Right ventricle myocardium superior (tissue), 1 donor: ENCODE measurements around the gene ABHD13. TPM values are rescaled to one million over a fixed set of nuclear protein-coding genes. Genes with fewer than 3 reads are reported as not detected.

Source experiments
- ATAC-seq: fragments of 200-7000 bp; cut with Tn5 transposase; one replicate; pipeline ENCODE4 v1.9.1; 2020; ENCODE audit warnings: mild to moderate bottlenecking; ENCODE audit not compliant: poor library complexity
- DNase-seq: peaks from one replicate; pipeline ENCODE4 v3.0.0-alpha.2; 2020
- intact Hi-C: fragments of 100-400 bp; cut with DNase I; formaldehyde crosslinking; loops from one replicate; pipeline ENCODE4 v1.11.2; 2022
- long read RNA-seq: library from polyadenylated mRNA; unstranded; transcript quantifications from one replicate; pipeline ENCODE4 v2.0.0, GENCODE V29; 2021
- total RNA-seq: library from RNA; stranded (reverse); fragmentation: NEBNext Ultra II Directional; extraction: Animal tissue kit (Norgen Biotek cat#: 25700); gene quantifications from one replicate; pipeline ENCODE4 v1.2.1, GENCODE V29; 2021
- donor health status: DM: no; HTN: yes; CAD: no; lungs with severe emphysema.

ABHD13 gene
- total RNA-seq, result 4.7 TPM
- long read RNA-seq, full-length matches to known transcripts, result 15 of 18 reads
- long read RNA-seq, partial matches to known transcripts, result 0 of 18 reads
- long read RNA-seq, other reads (novel, unspliced or antisense), result 3 of 18 reads

DNA sequence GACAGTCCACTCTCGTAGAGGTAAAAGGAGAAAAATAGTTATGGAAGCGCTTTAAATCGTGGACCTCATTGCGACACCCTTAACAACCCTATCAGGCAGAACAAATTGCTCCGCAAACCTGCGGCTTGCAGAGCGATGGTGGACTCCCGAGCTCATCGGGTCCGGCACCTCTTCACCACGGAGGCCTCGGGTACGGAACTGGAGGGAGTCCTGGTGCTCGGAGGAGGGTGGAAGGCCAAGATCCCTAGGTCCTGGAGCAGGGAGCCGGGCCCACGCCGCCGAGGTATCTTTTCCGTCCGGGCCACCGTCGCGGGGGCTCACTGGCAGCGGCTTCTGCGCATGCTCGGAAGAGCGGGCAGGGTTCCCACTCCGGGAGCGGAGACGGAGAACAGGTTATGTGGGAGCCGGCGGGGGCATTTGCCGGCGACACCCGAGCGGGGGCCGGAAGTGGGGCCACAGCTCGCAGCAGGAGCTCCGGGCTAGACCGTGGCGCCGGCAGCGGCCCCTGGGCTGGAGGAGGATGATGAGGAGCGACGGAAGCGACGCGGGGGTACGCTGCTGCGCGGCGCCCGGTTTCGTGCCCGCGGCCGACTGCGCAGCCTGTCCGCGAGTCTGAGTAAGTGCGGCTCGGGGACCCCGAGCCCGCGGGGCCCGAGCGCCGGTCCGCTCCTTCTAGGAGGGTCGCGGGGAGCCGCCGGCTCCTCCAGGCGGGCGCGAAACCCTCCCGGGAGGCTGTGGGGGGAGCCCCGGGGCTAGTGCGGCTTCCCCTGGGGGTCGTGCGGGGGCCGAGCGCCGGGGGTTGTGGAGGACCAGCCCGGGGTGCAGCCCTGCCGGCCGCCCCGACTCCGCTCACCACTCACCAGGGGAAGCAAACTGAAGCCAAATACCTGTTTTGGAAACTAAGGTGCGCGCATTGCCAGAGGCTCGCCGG, at the start of gene ABHD13:
TSS of gene ABHD13 (plus strand) at position 349 of the 931 bp plus-strand sequence. CDS start 10,827 bp downstream, outside the sequence.
- DNase-seq, result peak; percentile 94
- peak; percentile 95 for ATAC-seq
- intact Hi-C loops, result no loop called here

DNA sequence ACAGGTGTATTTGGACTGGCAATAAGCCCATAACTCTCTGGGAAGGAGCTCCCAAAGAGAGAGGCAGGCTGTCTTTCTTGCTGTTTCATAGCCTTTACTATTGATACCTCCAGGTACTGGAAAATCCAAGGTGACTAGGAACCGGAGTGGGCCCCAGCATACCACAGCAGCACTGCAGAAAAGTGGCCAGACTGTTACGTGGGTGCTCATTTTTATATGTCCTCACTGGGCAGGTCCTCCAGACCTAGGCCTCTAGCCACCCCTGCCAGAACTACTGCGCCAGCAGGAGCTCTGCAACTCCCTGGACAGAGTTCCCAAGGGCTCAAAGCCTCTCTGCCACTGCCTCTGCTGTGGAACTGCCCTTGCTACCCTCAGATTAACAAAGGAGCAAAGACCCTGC, 49.3 kb upstream of the ABHD13 start:
- no peak for DNase-seq
- intact Hi-C loops, result no loop called here
- no peak for ATAC-seq

DNA sequence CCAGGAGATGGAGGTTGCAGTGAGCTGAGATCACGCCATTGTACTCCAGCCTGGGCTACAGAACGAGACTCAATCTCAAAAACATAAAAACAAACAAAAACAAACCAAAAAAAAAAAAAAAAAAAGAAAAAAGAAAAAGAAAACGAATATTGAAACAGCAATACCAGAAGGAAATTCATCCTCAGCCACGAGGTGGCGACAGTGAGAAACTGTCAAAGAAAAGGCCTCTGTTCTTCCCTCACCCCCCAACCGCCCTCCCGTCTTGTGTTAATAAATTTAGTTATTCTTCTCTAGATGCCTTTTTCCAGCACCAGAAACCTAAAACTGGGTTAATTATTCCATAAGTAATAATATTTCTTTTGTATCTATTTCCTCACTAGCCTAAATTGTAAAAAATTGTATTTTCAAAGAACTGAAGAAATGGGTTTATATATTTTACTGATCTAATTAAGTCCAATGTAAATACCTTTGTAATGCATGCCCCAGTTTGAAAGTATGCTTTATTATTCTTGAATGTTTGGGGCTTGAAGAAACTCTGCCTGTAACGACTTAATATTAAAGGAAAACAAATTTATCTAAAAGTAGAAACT, 41.4 kb upstream of the ABHD13 start:
- DNase-seq (no peak), ATAC-seq (no peak)
- intact Hi-C loops, result no loop called here

DNA sequence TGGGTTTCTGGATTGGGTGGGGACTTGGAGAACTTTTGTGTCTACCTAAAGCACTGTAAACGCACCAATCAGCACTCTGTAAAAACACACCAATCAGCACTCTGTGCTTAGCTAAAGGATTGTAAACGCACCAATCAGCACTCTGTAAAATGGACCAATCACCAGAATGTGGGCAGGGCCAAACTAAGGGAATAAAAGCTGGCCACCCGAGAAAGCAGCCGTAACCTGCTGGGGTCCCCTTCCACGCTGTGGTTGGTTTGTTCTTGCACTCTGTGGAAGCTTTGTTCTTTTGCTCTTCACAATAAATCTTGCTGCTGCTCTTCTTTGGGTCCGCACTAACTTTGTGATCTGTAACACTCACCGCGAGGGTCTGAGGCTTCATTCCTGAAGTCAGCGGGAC, 40.1 kb upstream of the ABHD13 start:
- ATAC-seq (no peak), DNase-seq (no peak)
- intact Hi-C loops, result no loop called here

DNA sequence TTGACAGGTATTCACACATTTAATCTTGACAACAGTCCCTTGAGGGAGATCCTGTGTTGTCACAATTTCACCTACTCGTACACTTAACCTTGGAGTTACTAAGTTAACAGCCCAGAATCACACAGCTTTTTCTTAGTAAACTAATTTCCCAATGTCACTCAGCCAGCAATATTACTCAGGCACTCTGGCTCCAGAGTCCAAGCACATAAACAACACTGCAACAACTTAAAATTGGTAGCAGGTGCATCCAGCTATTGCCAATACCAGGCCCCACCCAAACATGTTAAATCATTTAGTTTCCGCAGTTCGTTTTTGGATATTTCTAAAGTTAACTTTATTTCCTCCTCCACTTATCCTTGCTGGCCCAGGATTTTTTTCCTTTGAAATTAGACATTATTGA, 35.5 kb upstream of the ABHD13 start:
- no peak for ATAC-seq
- DNase-seq, result no peak
- intact Hi-C loops, result no loop called here

DNA sequence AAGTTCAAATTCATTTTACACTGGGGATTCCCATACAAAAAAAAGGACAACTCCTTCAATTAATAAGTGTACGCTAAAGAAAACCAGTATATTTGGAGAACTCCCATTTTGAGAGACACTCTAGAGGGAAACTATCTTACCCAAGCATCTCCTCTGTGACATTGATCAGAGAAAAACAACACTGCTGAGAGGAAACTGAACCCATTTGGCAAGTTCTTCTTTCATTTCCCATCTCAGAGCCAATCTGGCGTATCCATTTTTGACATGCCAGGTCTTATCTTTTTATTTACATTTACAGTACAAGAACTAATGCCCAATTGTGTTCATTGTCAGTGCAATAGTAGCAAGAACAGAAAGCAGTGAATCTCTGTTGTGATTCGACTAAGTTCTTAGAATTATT, 33.0 kb upstream of the ABHD13 start:
- no peak for DNase-seq
- no peak for ATAC-seq
- intact Hi-C loops, result no loop called here

DNA sequence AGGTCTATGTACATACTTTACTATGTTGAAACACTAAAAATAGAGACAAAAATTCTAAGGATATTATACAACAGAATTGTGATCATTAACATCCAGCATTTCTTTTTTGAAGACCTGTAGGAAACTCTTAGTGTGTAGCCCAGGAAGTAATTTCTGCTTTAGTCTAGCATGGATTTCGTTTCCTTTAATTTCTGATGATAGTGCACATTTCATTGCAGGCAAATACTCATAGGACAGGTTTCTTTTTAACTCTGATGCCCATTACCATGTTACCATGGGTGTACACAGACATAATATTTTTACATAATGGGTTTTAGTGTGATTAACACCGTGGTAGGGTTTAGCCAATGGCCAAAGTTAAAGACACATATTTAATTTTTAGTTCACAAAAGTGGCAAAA, 29.9 kb upstream of the ABHD13 start:
- intact Hi-C loops, result no loop called here
- ATAC-seq, result no peak
- no peak for DNase-seq

DNA sequence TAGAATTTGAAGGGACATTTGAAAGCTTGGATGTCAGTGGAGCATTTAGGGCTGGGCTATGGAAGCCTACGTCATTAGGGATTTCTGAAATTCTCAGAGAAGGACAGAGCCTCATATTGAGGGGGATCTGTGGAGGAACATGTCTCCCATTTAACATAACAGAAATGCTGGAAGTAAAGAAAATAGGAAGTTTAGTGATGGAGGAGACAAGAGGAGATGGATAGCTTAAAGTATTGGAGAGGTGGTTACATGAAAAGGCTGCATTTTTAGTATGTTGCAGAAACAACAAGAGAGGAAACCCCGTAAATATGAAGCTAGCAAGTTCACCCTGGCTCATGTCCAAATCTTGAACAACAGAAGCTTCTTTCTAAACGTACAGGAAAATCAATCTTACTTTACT, 27.3 kb upstream of the ABHD13 start:
- intact Hi-C loops, result no loop called here
- ATAC-seq (no peak), DNase-seq (no peak)

DNA sequence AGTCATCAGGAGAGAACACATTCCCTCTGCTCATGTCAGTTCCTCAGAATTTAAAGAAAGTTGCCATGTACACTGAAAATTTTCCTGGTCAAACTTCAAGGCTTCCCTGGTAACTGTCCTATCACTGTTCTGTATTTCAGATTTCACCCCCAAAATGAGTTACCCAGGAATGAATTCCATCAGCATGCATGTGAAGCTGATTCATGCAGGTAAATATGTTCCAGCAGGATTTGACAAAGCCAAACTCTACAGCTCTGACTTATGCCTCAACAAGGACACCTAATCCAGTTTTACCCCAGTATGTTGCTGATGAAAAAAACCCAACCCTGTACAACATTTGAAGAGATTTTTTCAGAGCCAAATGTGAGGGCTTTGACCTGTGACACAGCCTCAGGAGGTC, 24.4 kb upstream of the ABHD13 start:
- intact Hi-C loops, result no loop called here
- DNase-seq (no peak), ATAC-seq (no peak)

DNA sequence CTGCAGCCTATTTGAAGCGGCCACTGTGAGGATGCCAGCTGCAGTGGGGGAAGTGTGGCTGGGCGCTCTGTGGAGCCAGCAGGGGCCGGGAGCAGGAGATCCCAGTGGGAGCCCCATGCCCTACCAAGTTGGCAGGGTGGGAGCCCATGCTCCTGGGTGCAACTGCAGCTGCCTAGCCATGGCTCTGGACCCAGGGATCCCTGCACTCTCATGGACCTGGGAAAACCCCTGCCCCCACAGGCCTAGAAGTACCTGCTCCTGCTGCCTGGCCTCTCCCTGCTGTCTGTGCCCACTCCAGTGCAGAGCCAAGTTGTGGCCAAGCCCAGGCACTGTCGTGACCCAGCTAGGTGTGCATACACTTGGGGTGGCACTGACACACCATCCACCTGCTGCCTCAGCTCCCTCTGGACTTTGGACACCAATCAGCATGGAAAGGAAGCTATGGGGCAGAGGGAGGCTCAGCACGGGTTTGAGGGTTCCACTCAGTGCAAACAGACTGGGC, 23.7 kb upstream of the ABHD13 start:
- no peak for ATAC-seq

DNA sequence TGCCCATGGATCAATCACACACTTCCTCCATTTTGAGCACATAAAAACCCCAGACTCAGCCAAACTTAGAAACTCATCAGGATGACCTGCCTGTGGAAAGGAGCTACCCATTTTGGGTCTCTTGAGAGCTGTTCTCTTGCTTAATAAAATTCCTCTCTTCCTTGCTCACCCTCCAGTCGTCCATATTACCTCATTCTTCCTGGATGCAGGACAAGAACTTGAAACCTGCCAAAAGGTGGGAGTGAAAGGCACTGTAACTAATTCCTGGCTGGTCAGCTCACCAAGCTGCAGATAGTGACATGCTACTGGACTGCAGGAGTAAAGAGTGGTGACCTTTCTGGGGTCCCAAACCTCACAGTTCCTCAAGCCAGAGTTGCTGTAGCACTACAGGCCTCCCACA, 23.0 kb upstream of the ABHD13 start:
- intact Hi-C loops, result no loop called here
- DNase-seq (no peak), ATAC-seq (no peak)

More for the DNA sequence above, 23.7 kb upstream of the ABHD13 start:
- intact Hi-C loops, result no loop called here
- DNase-seq, result no peak

DNA sequence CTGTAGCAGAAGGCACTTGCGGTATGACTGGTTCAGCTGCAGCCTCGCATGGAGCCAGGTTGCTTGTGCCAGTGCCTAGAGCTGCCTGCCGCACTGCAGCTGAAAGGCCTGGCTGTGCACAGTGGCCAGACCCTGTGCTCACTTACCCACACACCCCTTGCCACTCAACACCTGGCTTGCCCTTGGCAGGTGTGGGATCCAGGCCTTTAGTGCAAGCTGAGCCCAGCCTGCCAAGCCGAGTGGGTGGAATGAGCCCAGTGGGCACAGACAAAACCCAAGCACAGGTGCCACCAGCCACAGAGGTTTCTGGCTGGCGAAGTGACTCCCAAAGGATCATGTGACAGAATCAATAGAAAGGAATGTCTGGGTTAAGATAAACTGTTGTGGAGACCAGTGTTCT, 22.3 kb upstream of the ABHD13 start:
- intact Hi-C loops, result no loop called here
- ATAC-seq (no peak), DNase-seq (no peak)

DNA sequence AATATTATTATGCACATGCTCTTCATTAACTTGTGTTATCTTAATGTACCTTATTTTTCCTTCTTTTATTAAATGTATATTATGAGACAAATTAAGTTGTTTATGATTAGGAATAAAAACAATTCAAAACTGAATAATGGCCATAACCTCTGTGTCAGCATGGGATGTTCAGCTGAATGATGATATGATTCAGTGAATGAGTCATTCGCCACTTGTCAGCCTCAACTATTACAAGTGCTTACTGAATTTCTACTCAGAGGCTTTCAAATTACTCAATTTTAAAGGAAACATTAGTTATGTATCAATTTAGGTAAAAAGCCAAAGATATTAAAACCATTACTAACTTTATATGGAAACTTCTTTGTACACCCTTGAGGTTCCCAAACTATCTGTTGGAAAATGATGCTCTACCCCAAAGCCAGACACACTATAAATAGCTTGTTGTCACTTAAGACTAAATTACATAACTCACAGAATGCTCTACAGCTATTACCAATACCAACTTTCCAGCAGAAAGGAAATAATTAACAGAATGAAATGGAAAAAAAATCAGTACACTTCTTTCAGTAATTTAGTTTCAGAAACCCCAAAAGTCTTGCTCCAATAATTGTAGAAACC, 17.3 kb upstream of the ABHD13 start:
- no peak for DNase-seq
- intact Hi-C loops, result no loop called here
- no peak for ATAC-seq

DNA sequence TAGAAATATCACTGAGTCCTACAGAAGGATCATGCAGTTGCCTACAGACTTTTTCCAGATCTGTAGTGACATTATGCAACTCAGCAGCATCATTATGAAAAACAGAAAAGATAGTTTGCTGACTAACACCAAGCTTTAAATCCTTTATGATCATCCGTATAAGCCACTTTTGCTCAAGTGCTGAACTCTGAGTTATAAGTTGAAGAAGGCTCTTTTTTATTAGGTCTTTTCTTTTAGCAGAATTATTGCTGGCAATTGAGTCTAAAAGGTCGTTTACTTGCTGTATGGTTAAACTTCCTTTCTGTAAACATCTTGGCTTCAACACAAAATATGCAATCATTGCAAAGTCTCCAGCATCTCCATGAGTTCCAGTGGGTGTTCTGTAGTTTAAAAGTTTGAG, 7.6 kb upstream of the ABHD13 start:
- intact Hi-C loops, result no loop called here
- no peak for DNase-seq

DNA sequence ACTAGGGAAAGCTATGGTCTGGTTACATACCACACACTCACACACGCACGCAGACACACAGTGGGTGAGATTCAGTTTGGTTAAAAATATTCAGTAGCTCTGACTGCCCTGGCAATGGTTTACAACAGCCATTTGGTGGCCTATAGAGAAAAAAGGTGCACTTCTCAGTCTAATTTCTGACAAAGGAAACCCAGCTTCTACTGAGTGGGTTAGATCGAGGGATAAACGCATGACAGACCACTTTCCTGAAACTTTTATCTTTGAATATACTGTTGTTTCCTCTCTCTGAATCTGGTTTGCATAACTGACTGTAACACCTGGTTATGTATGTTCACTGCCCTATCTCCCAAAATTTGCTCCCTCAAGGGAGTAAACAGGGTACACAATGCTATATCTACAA, 5.3 kb upstream of the ABHD13 start:
- intact Hi-C loops, result no loop called here
- ATAC-seq (no peak), DNase-seq (no peak)

More for the DNA sequence above, 7.6 kb upstream of the ABHD13 start:
- no peak for ATAC-seq

DNA sequence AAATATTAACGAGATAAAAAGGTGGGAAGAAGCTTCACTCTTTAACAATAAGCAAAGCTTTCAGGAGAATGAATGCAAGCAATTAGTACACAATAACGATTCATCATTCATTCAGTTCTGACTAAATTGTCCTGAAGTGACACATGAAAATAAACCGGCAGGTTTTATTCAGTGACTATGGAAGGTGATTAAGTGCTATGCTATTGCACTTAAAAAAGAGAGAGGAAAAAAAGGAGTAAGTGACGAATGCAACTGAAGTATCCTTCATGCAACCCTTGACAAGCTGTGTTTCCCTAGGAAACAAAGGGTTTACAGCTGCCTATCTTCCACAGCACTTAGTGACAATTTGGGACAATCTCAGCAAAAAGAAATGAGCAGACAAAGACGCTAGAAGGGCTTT, 4.2 kb upstream of the ABHD13 start:
- no peak for DNase-seq
- intact Hi-C loops, result no loop called here
- no peak for ATAC-seq

DNA sequence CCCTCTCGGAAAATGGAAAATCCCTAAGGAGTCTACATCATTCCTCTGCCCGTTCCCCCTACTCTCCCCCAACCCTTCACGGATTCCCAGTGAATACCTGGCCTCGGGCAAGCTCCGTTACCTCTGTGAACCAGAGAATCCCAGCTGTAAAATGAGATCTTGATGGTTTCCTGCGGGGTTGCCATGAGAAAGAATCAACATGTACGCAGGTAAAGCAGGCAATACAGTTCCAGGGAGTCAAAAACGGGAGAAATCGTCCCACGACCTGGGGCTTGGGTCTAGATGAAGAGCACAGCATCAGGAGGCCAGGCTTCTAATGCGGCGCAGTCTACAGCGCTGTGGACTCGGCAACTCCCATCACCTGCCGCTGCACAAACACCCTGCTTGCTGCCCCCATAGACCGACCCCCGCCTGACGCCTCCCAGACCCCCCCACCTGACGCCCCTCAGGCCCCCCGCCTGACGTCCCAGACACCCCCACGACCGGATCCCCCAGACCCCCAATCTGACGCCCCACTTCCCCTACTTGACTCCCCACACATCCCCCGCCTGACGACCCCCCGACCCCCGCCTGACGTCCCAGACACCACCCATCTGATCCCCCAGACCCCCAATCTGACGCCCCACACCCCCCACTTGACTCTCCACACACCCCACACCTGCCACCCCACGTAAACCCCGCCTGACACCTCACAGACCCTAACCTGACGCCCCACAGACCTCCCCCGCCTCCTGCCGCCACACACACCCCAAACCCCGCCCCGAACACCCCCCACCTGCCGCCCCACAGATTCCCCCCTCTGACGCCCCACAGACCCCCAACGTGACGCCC, 3.5 kb upstream of the ABHD13 start:
- no peak for ATAC-seq
- intact Hi-C loops, result no loop called here

DNA sequence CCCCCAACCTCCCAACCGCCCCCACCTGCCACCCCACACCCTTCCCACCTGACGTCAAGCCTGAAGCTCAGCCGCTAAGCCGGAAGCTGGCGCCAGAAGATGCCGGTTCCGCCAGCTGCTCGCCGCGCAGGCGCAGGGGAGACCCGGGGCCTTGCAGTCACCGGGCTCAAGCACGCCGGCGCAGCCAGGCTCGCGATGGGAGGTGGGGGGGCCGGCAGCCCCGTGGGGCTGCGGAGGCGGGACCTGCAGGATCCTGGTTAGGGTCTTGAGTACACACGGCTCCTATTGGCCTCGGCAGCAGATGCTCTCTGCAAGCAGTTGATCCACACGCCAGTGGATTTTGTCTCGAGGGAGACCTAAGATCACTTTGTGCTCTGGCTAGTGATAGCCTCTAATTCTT, 2.8 kb upstream of the ABHD13 start, which contains the start of gene LIG4:
TSS of gene LIG4 (minus strand) at position 101 of the 400 bp plus-strand sequence. CDS start 4,268 bp downstream, outside the sequence.
- peak; percentile 96 for DNase-seq

More for the DNA sequence above, 3.5 kb upstream of the ABHD13 start:
- DNase-seq, result peak; percentile 42

More for the DNA sequence above, 2.8 kb upstream of the ABHD13 start, which contains the start of gene LIG4:
- intact Hi-C loops, result no loop called here
- ATAC-seq, result peak; percentile 86
